ENCODE measurements around the gene MPHOSPH9. TPM values are rescaled to one million over a fixed set of nuclear protein-coding genes. Genes with fewer than 3 reads are reported as not detected.
A peak's percentile ranks its signal among the peaks of the same experiment; 100 is the strongest.

The MPHOSPH9 gene
- total and polyA plus RNA-seq, 4 donors: 4.9 to 51.0 (median 32.7) TPM

DNA sequence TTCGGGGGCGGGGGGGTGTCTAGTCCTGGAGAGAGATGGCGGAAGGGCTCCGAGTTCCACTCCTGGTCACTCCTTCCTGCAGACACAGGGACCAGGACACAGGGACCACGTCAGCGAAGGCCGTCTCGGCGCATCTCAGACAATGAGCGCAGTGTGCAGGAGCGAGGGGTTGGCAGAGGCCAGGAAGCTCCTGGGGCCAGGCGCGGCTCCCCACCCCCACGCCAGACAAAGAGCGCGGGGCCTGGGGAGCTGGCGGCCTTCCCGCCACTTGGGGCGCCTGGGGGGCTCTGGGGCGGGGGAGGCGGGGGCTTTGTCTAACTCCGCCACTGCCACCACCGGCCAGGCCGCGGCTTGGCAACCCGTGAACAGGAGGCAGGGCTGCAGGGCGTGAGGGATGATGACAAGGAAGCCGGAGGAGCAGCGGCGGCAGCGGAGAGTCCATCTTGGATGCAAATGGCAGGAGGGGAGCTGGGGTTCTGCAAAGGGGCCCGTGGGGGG is 36.5 kb upstream of the MPHOSPH9 start:
- no peak for TF ChIP-seq ATF3 (IDR thresholded peaks at IDR 0.05)
- TF ChIP-seq, protein P1, sequence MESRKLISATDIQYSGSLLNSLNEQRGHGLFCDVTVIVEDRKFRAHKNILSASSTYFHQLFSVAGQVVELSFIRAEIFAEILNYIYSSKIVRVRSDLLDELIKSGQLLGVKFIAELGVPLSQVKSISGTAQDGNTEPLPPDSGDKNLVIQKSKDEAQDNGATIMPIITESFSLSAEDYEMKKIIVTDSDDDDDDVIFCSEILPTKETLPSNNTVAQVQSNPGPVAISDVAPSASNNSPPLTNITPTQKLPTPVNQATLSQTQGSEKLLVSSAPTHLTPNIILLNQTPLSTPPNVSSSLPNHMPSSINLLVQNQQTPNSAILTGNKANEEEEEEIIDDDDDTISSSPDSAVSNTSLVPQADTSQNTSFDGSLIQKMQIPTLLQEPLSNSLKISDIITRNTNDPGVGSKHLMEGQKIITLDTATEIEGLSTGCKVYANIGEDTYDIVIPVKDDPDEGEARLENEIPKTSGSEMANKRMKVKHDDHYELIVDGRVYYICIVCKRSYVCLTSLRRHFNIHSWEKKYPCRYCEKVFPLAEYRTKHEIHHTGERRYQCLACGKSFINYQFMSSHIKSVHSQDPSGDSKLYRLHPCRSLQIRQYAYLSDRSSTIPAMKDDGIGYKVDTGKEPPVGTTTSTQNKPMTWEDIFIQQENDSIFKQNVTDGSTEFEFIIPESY (IDR thresholded peaks at IDR 0.05): no peak
- no peak for TF ChIP-seq EGR1 (IDR thresholded peaks at IDR 0.05; ENCODE audit: low read depth in 2 of 2)
- TF ChIP-seq RXRA (IDR thresholded peaks at IDR 0.05): no peak
- TF ChIP-seq TAF1 (conservative IDR thresholded peaks at IDR 0.05): no peak
- TF ChIP-seq FOXA2 (IDR thresholded peaks at IDR 0.05): no peak
- TF ChIP-seq, protein P2, sequence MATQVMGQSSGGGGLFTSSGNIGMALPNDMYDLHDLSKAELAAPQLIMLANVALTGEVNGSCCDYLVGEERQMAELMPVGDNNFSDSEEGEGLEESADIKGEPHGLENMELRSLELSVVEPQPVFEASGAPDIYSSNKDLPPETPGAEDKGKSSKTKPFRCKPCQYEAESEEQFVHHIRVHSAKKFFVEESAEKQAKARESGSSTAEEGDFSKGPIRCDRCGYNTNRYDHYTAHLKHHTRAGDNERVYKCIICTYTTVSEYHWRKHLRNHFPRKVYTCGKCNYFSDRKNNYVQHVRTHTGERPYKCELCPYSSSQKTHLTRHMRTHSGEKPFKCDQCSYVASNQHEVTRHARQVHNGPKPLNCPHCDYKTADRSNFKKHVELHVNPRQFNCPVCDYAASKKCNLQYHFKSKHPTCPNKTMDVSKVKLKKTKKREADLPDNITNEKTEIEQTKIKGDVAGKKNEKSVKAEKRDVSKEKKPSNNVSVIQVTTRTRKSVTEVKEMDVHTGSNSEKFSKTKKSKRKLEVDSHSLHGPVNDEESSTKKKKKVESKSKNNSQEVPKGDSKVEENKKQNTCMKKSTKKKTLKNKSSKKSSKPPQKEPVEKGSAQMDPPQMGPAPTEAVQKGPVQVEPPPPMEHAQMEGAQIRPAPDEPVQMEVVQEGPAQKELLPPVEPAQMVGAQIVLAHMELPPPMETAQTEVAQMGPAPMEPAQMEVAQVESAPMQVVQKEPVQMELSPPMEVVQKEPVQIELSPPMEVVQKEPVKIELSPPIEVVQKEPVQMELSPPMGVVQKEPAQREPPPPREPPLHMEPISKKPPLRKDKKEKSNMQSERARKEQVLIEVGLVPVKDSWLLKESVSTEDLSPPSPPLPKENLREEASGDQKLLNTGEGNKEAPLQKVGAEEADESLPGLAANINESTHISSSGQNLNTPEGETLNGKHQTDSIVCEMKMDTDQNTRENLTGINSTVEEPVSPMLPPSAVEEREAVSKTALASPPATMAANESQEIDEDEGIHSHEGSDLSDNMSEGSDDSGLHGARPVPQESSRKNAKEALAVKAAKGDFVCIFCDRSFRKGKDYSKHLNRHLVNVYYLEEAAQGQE (IDR thresholded peaks at IDR 0.05): no peak
- no peak for TF ChIP-seq JUND (IDR thresholded peaks at IDR 0.05)
- TF ChIP-seq HNF4A (conservative IDR thresholded peaks at IDR 0.05): no peak
- TF ChIP-seq NR2F2 (IDR thresholded peaks at IDR 0.05): no peak
- peak overlapping the region; percentile 47 to 48 for H3K27ac ChIP-seq (ENCODE audit: low read depth in 1 of 2, low read length in 2 of 2)
- H3K27me3 ChIP-seq (ENCODE audit: control insufficient read depth in 4 of 4, insufficient read depth in 4 of 4, low read length in 3 of 4): no peaks in the 10 kb centered on the region
- peak overlapping the region in 1 of 3 donors; percentile 96 for H3K4me3 ChIP-seq (ENCODE audit: low read depth in 1 of 3, low read length in 3 of 3)
- 62% methylated on average over 32 of the region's 32 CpGs for WGBS
- peaks cover 0 to 5% (median 0%) of the 10 kb centered on the region in 4 donors for H3K36me3 ChIP-seq (ENCODE audit: control insufficient read depth in 4 of 4, insufficient read depth in 3 of 4, low read depth in 1 of 4, low read length in 3 of 4)
- H3K9me3 ChIP-seq (ENCODE audit: control insufficient read depth in 4 of 4, low read length in 3 of 4): no peaks in the 10 kb centered on the region
- DNase-seq (ENCODE audit: low spot score): peak; percentile 51
- H3K4me1 ChIP-seq (ENCODE audit: control insufficient read depth in 4 of 4, insufficient read depth in 4 of 4, low read length in 3 of 4): peaks cover 7 to 26% (median 12%) of the 10 kb centered on the region in 4 donors
- H3K9ac ChIP-seq (ENCODE audit: low read depth in 1 of 2, low read length in 2 of 2): peak overlapping the region in 1 of 2 donors; percentile 45

DNA sequence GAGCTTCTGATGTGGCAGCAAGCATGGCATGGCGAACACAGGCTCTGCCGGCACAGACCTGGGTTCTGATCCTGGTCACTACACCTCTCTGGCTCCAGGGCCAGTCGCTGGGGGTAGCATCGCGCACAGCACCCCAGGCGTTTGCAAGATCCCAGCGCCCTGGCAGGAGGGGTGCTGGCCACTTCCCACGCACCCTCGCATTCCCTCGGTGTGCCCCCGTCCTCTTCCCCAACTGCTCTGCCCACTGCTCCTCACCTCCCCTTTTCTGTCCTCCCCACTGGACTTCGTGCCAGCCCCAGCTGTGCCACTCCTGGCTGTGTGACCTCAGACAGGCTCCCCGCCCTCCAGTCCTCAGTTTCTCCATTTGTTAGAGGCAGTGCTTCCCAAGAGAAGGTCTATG is 35.9 kb upstream of the MPHOSPH9 start:
- Histone ChIP-seq H3K27me3 (ENCODE audit: control insufficient read depth in 4 of 4, insufficient read depth in 4 of 4, low read length in 3 of 4) (no peaks in the 10 kb centered on the region), H3K36me3 (ENCODE audit: control insufficient read depth in 4 of 4, insufficient read depth in 3 of 4, low read depth in 1 of 4, low read length in 3 of 4) (peaks cover 0 to 5% (median 0%) of the 10 kb centered on the region in 4 donors), H3K4me1 (ENCODE audit: control insufficient read depth in 4 of 4, insufficient read depth in 4 of 4, low read length in 3 of 4) (peaks cover 7 to 26% (median 12%) of the 10 kb centered on the region in 4 donors), H3K9me3 (ENCODE audit: control insufficient read depth in 4 of 4, low read length in 3 of 4) (no peaks in the 10 kb centered on the region), H3K4me3 (ENCODE audit: low read depth in 1 of 3, low read length in 3 of 3) (no peak overlapping the region), H3K9ac (ENCODE audit: low read depth in 1 of 2, low read length in 2 of 2) (peak overlapping the region in 1 of 2 donors; percentile 45), H3K27ac (ENCODE audit: low read depth in 1 of 2, low read length in 2 of 2) (peak overlapping the region in 1 of 2 donors; percentile 48)
- DNase-seq (ENCODE audit: low spot score): no peak
- WGBS: 84% methylated on average over 13 of the region's 13 CpGs
- TF ChIP-seq FOXA2 (IDR thresholded peaks at IDR 0.05): no peak
- no peak for TF ChIP-seq EGR1 (IDR thresholded peaks at IDR 0.05; ENCODE audit: low read depth in 2 of 2)
- no peak for TF ChIP-seq RAD21 (IDR thresholded peaks at IDR 0.05)
- TF ChIP-seq RXRA (IDR thresholded peaks at IDR 0.05): no peak
- TF ChIP-seq, protein P1 (IDR thresholded peaks at IDR 0.05): no peak
- no peak for TF ChIP-seq SP1 (IDR thresholded peaks at IDR 0.05)
- no peak for TF ChIP-seq NR2F2 (IDR thresholded peaks at IDR 0.05)
- TF ChIP-seq, protein P3, sequence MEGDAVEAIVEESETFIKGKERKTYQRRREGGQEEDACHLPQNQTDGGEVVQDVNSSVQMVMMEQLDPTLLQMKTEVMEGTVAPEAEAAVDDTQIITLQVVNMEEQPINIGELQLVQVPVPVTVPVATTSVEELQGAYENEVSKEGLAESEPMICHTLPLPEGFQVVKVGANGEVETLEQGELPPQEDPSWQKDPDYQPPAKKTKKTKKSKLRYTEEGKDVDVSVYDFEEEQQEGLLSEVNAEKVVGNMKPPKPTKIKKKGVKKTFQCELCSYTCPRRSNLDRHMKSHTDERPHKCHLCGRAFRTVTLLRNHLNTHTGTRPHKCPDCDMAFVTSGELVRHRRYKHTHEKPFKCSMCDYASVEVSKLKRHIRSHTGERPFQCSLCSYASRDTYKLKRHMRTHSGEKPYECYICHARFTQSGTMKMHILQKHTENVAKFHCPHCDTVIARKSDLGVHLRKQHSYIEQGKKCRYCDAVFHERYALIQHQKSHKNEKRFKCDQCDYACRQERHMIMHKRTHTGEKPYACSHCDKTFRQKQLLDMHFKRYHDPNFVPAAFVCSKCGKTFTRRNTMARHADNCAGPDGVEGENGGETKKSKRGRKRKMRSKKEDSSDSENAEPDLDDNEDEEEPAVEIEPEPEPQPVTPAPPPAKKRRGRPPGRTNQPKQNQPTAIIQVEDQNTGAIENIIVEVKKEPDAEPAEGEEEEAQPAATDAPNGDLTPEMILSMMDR (IDR thresholded peaks at IDR 0.05; ENCODE audit: low read depth, low read length, missing input control): no peak
- TF ChIP-seq FOXA1 (IDR thresholded peaks at IDR 0.05): no peak
- TF ChIP-seq JUND (IDR thresholded peaks at IDR 0.05): no peak
- no peak for TF ChIP-seq YY1 (IDR thresholded peaks at IDR 0.05)
- no peak for TF ChIP-seq ATF3 (IDR thresholded peaks at IDR 0.05)
- TF ChIP-seq GABPA (IDR thresholded peaks at IDR 0.05 in 1 of 2, conservative IDR thresholded peaks at IDR 0.05 in 1 of 2): no peak
- no peak for TF ChIP-seq MAX (IDR thresholded peaks at IDR 0.05)
- TF ChIP-seq, protein P2 (IDR thresholded peaks at IDR 0.05): no peak

All from liver (tissue), 9 donors.